ENCODE measurements around the gene ZSWIM1. TPM values are rescaled to one million over a fixed set of nuclear protein-coding genes. Genes with fewer than 3 reads are reported as not detected.
A peak's percentile ranks its signal among the peaks of the same experiment; 100 is the strongest.

The ZSWIM1 gene
- total and polyA plus RNA-seq, 2 donors (not counting 3 experiments of a cell fraction or from before 2014, with no cell fraction given), result 8.5 to 10.0 TPM

DNA sequence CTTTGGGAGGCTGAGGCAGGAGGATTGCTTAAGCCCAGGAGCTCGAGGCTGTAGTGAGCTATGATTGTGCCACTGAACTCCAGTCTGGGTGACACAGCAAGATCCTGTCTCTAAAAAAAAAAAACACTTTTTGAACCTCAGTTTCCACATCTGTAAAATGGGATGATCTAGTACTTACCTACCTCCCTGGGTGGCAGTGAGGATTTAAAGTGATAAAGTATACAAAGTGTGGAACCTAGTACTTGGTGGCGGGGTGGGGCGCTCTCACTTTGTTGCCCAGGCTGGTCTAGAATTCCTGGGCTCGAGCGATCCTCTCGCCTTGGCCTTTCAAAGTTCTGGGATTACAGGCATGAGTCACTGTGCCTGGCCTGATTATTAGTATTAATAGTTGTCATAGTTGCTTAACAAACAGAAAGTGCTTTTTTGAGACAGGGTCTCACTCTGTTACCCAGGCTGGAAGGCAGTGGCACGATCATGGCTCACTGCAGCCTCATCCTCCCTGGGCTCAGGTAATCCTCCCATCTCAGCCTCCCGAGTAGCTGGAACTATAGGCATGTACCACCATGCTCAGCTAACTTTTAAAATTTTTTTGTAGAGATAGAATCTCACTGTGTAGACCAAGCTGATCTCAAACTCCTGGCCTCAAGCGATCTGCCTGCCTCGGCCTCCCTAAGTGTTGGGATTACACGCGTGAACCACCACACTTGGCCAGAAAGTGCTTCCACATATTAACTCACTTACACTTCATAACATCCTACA lies 37.9 kb downstream of the ZSWIM1 start:
- no peaks in the 10 kb centered on the region for H3K9me1 ChIP-seq (replicated peaks; ENCODE audit: control insufficient read depth, extremely low read depth, insufficient read depth, low read length)
- intact Hi-C loops (cut with micrococcal nuclease), result loop anchor here (1.0 to 10.0 kb wide), 2 partner anchors 8 to 574 kb away; partner anchors contain the start of gene SDC4
- dilution Hi-C loops (cut with MboI; ENCODE audit: extremely low pct_ligation_motif_present, low sequenced_read_pairs), result no loop called here
- ChIA-PET POLR2A (interaction anchor here (0.9 to 2.5 kb wide), 2 partner anchors 15 to 29 kb away, joined by 3 to 20 read pairs; partner anchors contain the start of gene PCIF1), CTCF (interaction anchor here (1.0 to 2.8 kb wide), 5 partner anchors 9 to 51 kb away, joined by 4 to 19 read pairs (median 6); partner anchors contain the start of gene PCIF1)
- BruUV-seq (replicated peaks), result no TSS peak
- no peak overlapping the region for H2AFZ ChIP-seq (ENCODE audit: low read depth, low read length)
- H4K20me1 ChIP-seq (replicated peaks; ENCODE audit: control insufficient read depth, extremely low read depth, insufficient read depth, low read length), result no peaks in the 10 kb centered on the region
- H3K9me3 ChIP-seq (replicated peaks; ENCODE audit: control insufficient read depth, insufficient read depth, low read length), result no peaks in the 10 kb centered on the region
- no peak overlapping the region for H3K4me2 ChIP-seq (ENCODE audit: insufficient read depth, low read length)
- FAIRE-seq, result peak; percentile 43
- H3K9ac ChIP-seq (replicated peaks; ENCODE audit: extremely low read depth, insufficient read depth, low read length), result no peak overlapping the region
- H3K27me3 ChIP-seq (ENCODE audit: control insufficient read depth in 2 of 2, insufficient read depth in 2 of 2, low read length in 2 of 2), result no peaks in the 10 kb centered on the region
- no peak overlapping the region for H3K4me3 ChIP-seq (replicated peaks in 1 of 3; ENCODE audit: insufficient read depth in 1 of 3, low read depth in 1 of 3, low read length in 3 of 3)
- H3K79me2 ChIP-seq (ENCODE audit: control insufficient read depth, insufficient read depth, low read length), result no peaks in the 10 kb centered on the region
- no peak overlapping the region for H3K27ac ChIP-seq (ENCODE audit: insufficient read depth, low read depth, low read length)
- TF ChIP-seq, protein P1, sequence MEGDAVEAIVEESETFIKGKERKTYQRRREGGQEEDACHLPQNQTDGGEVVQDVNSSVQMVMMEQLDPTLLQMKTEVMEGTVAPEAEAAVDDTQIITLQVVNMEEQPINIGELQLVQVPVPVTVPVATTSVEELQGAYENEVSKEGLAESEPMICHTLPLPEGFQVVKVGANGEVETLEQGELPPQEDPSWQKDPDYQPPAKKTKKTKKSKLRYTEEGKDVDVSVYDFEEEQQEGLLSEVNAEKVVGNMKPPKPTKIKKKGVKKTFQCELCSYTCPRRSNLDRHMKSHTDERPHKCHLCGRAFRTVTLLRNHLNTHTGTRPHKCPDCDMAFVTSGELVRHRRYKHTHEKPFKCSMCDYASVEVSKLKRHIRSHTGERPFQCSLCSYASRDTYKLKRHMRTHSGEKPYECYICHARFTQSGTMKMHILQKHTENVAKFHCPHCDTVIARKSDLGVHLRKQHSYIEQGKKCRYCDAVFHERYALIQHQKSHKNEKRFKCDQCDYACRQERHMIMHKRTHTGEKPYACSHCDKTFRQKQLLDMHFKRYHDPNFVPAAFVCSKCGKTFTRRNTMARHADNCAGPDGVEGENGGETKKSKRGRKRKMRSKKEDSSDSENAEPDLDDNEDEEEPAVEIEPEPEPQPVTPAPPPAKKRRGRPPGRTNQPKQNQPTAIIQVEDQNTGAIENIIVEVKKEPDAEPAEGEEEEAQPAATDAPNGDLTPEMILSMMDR (IDR thresholded peaks at IDR 0.05; ENCODE audit: extremely low read depth in 1 of 2, insufficient read depth in 1 of 2, low read depth in 1 of 2, low read length in 2 of 2), result no peak
- TF ChIP-seq MYC (IDR thresholded peaks at IDR 0.05; ENCODE audit: low read depth, low read length) (no peak), EZH2 (IDR thresholded peaks at IDR 0.05; ENCODE audit: borderline replicate concordance, low read depth, low read length, severe bottlenecking) (no peak), GATA2 (IDR thresholded peaks at IDR 0.05; ENCODE audit: insufficient read depth, insufficient read length, low read depth, low read length) (no peak), FOS (IDR thresholded peaks at IDR 0.05; ENCODE audit: borderline replicate concordance, insufficient read depth, low read length) (no peak), POLR2A (IDR thresholded peaks at IDR 0.05; ENCODE audit: low read depth, low read length) (no peak), POLR2AphosphoS5 (IDR thresholded peaks at IDR 0.05; ENCODE audit: insufficient read depth, low read depth, low read length) (no peak)
- no peak for DNase-seq (ENCODE audit: low read depth, low spot score)
- peaks cover 25% of the 10 kb centered on the region for H3K4me1 ChIP-seq (ENCODE audit: control insufficient read depth, extremely low read depth, insufficient read depth, low read length)
- H3K36me3 ChIP-seq (ENCODE audit: control insufficient read depth in 2 of 2, extremely low read depth in 1 of 2, insufficient read depth in 2 of 2, low read length in 2 of 2), result no peaks in the 10 kb centered on the region

Data from endothelial cell of umbilical vein (primary cell).